HG02981 (cell line): Measurements from ENCODE around the gene PANK1.
"Not testable (repeated sequence)": the region's sequence is repeated elsewhere in the genome, so short reads cannot be mapped to it uniquely, and the experiment has no call there.

Experiments
- ATAC-seq: cut with Tn5 transposase; IDR thresholded peaks from one replicate; pipeline ENCODE4 v1.9.1; 2021; ENCODE audit warnings: mild to moderate bottlenecking, moderate library complexity; ENCODE audit not compliant: unreplicated experiment

The PANK1 gene

DNA sequence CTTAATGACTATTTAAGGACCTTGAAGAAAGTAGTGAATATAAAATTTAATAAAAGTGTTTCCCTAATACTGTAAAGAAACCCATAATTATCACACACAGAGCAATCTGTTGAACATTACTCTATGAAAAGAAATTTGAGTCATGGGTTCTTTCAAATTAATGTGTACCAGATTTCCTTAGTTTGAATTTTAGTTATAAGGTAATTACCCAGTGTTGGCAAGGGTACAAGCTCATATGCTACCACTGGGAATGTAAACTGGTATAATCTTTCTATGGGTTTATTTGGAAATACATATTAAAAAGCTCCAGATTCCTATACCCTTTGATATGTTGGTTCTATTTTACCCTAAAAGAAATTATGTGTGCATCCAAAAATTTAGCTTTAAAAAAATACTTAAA lies 22.9 kb downstream of the PANK1 start:
- ATAC-seq, result no peak

DNA sequence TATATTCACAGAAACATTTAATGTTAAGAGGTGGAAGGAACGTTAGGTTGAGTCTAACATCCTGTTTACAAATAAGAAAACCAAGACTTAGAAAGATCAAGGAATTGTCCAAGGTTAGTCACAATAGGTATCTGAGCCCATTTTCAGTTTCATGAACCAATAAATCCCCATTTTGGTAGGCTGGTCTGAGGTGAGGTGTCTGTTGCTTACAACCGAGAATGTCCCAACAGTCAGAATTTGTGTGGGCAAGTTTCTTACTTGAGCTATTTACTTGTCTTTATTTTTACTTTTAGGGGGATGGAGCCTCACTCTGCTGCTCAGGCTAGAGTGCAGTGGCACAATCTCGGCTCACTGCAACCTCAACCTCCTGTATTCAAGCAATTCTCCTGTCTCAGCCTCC lies 23.6 kb downstream of the PANK1 start:
- no peak for ATAC-seq

DNA sequence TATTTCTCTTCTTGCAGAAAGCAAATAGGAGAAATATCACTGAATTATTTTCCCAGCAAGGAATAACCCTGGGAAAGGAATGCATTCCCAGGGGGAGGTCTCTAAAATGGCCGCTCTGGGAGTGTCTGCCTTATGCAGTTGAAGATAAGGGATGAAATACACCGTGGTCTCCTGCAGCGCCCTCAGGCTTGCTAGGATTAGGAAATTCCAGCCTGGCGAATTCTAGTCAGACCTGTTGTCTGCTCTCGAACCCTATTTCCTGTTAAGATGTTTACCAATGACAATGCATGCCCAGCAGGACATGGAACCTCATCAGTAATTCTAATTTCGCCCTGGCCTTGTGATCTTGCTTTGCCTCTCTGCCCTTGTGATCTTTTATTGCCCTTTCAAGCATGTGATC lies 24.7 kb downstream of the PANK1 start:
- not testable (repeated sequence) for ATAC-seq

DNA sequence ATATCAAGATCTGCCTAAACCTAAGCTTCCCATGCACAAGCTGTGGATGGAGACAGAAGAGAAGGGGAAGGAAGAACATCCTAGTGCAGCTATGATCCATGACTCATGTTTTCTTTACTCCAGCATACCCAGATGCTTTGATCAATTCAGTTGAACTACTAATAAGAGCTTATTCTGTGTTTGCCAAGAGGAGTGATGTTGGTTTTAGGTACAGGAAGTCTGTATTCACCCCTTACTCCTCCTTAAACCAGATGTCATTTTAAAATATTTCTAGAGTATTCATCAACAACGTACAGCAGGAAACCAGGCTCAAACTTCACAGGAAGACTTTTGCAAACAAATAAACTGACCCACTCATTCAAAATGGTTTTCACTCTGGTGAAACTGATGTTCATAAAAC lies 29.2 kb downstream of the PANK1 start:
- no peak for ATAC-seq

DNA sequence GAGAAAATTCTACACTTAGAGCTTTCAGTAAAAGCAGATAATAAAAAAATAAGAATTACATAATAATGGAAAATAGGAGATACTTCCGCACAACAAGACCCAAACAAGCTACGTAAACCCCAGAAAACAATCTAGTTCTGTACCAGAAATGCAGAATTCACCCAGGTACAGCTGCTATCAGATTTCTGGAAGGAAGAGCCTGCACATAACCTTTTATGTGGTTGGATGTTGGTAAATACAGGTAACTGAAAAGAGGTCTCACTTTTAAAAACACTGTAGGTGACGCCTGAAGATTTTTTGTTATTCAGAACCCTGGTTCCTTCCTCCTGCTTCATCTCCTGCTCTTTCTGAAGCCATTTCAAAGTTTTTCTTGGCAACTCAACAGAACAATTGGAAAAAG lies 29.9 kb downstream of the PANK1 start:
- ATAC-seq, result no peak

DNA sequence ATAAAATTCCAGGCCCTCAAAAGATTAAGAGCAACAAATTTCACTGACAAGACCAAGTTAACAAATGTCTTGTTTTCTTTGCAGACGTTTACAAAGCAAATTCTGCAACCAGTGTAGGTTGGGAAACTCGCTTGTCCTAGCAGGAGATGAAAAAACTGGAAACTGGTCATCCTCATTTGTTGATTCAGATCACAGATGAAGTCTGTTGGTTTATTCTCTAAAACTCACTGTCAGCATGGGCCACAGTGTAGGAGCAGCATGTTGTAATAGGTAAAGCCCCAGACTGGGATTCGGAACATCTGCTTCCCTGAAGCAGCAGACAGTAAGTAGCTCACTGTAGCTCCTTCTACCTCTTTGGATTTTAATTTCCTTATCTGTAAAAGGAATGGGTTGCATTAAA lies 31.5 kb downstream of the PANK1 start:
- ATAC-seq, result no peak

DNA sequence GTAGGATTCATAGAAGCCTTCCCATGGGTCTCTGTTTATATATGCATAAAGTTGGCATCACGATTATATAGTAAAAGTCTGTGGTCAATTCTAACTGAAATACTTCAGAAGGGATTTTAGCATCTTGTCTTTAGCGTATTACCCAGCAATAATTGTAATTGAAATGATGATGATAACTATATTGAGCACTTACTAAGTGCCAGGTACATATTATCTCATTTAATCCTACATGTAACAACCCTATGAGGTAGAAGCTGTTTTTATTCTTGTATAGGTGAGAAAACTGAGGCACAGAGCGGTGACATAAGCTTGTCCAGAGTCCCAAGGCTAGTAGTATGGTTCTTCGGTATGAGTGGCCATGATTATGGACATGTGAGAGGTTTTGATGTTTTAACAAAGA lies 33.8 kb downstream of the PANK1 start:
- ATAC-seq, result no peak

DNA sequence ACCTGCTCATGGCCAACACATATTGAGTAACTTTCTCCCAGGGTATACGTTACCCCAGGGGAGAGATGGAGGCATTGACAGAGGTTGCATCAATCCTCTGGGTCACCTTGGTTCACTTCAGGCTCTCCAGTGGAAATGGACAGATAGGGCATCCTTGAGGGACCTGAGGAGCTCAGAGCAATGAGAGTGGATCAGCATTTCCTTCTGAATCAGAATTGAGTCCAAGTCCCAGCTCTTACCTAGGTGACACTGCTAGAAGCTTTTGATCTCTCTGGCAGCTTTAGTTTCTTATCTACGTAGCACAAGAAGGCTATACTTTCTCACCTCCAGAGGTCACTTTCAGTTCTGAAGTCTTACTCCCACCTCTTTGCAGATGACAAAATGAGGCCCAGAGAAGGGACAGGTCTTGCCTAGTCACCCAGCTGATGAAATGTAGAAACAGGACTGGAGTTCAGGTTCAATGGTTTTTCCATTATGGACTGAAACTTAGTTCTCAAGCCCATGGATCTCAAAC lies 35.2 kb downstream of the PANK1 start:
- peak; percentile 77 for ATAC-seq

DNA sequence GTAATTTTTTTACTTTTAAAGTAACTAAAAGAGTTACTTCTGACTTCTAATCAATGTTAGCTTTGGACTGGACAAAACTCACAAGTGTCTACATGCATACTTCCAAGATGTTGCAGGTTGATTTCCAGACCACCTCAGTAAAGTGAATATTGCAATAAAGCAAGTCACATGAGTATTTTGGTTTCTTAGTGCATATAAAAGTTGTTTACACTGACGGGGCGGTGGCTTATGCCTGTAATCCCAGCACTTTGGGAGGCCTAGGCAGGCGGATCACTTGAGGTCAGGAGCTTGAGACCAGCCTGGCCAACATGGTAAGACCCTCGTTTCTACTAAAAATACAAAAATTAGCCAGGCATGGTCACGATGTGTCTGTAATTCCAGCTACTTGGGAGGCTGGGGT lies 40.8 kb downstream of the PANK1 start:
- ATAC-seq, result no peak

DNA sequence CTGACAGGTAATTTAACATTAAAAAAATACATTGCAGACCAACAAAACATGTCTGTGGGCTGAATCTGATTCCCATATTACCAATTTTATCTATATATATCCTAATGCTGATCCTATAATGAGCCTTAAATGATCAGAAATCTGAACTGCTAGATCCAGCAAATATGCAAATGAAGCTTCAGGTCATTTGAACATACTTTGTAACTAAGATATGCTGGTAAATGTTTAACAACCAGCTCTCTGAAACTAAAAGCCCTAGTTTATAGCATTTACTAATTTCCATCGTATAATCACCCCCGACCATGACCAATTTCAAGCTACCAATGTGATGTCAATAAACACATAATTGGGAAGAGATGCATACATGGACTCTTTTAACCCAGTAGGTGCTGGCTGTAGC lies 42.1 kb downstream of the PANK1 start:
- ATAC-seq, result no peak

DNA sequence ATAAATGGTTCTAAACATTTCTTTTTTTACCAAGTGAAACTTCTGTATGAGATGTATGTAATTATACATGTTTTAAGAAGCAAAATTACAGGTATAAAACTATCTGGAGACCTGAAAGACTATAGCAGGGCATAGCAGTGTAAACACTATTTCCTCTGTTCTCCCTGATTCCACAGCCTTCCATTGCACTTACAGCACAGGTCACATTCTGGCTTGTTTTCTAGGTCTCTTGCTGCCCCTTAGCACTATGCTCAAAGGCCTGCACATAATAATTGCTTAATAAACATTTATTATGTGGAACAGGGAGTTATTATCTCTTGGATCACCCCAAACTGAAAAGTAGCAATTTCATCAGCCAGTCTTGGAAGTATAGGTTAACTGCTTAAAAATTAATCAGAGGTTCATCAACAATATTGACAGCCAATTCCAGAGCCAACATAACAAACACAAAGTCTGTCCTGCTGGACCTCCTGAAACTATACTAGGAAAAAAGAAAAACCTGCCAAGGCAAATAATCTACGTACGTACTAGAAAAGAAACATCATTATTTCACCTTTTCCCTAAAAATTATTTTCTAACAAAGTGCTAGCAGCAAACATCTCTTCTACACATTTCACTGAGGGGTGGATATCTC lies 43.2 kb downstream of the PANK1 start:
- no peak for ATAC-seq

DNA sequence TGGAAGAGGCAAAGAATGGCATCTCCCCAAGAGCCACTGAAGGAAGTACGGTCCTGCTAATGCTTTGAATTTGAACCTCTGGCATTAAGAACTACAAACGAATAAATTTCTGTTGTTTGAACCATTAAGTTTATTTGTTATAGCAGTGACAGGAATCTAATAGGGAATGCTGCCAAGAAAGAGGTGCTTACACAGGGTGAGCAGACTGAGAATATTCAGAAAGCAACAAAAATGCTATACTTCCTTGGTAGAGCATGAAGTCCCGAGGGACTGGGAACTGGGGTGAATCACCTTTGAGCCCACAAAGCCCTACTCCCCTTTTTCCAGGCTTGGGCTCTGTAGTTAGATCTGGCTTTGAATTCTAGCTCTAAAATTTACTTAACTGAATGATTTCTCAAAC lies 45.0 kb downstream of the PANK1 start:
- no peak for ATAC-seq

DNA sequence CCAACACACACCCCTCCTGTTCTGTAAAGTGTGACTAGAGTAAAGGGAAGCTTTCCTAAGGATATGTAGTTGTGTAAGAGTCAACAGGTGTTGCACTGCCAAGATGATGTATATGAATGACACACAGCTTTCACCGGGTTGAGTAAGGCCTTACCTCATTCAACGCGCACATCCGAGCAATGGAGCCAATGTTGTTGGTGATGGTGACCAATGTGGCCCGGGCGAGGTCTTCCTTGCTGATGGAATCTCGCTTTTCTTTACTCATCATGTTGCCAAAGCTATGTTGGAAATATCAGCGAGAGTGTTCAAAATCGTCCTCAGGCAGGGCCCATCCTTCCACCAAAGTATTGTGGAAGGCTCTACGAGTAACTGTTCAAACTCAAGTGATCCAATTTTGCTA lies 52.0 kb downstream of the PANK1 start:
- ATAC-seq, result no peak

DNA sequence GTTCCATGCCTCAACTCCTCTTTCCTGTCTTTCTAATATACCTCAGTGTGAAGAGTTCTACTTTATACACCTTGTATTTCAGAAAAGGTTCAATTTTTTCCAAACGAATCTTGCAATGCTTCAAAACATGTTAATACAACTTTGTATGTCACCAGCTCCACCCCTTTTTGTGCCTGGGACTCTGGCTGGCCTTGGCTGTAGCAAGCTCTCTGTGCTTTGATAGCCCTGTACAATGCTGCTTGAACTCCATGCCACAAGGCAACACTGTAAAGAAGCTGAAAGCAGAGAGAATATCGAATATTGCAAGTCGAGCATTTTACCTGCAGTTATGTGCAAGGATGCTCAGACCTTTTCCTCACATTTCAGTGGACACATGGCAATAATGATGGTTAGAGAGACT lies 52.5 kb downstream of the PANK1 start:
- ATAC-seq, result no peak

DNA sequence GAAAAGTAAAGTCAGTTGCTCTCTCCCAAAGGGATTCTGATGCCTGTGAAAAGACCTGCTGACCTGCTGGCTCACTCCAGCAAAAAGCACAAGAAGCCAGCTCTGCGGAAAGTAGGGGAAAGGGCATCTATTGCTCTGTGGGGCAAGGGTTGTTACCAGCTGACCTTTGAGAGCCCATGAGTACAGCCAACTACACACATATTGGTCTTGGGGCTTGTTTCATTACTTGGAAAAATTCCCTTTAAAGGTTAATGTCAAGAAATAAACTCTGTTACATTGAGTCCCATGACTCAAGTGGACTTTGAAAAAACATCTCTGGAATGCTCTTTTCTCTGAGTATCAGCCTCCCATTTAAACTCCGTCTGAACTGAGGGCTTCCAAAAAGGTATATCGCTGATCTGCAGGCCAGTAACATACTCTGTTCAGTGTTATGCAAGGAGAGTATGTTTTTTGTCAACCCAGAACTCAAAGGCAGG lies 53.2 kb downstream of the PANK1 start:
- ATAC-seq, result no peak

DNA sequence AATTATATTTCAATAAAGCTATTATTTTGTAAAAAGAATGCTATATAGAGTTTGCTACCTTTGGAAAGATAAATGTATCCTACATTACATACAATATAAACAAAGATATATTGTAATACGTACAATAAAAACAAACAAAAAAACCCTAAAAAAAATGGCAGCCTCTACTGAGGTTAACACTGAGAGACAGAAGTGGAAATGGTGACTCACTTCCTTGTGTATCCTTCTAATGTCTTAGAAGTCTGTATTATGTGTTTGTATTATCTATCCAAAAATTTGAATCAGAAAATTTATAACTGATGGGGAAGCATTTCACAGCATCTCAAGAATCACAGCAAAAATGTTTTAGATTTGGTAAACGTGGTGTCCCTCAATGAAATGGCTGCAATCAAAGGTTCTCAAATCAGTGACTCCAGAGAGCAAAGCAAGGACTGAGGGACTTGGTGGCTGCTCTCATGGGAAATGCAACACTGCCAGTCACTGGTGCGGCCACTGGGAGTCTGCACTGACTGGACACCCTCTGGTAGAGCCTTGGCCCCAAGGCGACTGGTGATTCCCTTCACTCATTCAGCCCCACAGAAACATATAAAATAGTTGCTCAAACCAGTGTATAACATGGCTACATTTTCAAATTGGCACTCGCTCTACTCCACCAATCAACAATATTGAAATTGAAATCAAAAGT lies 53.8 kb downstream of the PANK1 start:
- ATAC-seq, result no peak

DNA sequence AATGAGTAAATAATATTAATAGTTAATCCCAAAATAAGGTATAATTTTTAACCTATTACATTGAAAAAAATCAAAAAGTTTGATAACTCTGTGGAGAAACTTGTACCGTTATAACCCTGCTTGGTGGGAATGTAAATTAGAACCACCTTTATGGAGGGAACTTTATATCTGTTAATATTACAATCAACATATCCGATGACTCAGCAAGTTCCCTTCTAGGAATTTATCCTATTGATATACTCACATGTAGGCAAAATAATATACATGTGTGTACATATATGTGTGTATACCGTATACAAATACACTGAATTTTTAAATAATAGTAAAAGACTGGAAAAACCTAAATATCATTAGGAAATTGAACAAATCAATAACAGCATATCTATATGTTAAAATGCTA lies 54.7 kb downstream of the PANK1 start:
- no peak for ATAC-seq

DNA sequence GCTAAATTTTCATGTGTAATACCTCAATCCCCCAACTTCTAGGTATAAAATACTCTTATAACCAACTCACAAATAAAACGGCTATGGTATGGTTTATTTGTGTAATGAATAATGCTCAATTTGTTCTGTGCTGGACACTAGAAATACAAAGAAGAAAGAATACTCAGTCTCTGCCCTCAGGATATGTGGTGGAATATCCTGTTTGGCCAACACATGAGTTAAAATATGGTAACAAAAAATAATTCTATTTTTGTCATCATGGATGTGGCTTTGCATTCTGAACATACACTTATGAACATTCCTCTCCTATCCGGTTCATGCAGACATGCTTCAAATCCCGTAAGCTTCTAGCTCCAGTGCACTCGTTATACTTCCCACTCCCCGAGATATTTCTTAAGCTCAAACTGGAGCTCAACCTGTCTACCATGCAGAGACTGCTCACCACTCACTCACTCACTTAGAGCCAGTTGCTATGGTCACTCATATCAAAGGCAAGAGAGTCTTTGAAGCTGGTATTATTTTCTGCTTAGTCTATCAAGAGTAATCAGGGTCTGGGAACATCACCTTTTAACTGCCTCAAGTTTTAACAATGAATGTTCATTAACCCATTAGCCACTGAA lies 55.8 kb downstream of the PANK1 start:
- no peak for ATAC-seq

DNA sequence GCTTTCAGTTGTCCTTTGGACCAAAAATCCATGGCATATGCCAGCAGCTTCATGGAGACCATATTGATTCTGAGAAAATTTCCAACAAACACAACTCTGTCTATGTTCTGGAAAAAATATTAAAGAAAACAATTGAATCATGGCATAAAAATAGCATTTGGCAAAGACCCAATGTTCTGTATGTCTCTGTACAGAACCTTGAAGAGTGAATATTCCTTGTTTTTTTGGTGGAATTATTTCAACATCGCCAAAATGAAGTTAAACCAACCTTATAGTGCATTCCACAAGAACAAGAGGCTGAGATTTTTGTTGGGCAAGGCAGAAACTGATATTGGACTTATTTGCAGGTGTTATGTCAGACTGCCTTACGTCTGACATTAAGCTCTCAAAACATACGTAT lies 56.4 kb downstream of the PANK1 start:
- no peak for ATAC-seq

DNA sequence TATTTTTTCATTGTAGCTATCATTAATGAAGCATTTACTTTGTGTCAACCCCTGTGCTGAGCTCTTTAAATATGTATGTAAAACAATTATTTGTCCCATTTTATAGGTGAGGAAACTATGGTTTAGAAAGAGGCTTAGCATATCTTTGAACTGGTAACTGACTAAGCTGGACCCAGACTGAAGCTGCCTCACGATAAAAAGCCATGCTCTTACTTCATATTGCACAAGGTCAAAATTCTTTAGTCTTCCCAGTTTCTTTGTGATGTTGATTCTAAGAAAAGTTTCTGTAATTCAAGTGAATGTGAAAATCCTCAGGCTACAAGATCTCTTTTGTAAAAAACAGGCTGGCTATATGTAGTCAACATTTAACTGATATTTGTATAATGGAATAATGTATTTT lies 63.0 kb downstream of the PANK1 start:
- ATAC-seq, result no peak

DNA sequence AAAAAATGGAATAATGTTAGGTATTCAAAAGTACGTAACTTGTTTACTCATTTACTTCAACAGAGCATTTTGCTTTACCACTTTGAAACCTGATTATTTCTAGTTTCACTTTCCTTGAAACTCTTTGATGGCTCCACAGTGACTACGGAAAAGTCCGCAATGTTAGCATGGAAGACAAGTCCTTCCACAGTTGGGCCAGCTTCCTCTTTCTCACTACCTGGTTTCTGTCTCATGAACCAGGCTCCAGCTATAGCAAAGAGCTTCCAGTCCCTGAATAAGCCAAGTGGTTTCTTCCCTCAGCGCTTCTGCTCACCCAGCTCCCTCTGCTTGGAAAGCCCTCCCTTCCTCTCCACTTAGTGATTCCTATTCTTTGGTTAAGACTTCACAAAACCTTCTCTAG lies 64.8 kb downstream of the PANK1 start:
- ATAC-seq, result no peak

DNA sequence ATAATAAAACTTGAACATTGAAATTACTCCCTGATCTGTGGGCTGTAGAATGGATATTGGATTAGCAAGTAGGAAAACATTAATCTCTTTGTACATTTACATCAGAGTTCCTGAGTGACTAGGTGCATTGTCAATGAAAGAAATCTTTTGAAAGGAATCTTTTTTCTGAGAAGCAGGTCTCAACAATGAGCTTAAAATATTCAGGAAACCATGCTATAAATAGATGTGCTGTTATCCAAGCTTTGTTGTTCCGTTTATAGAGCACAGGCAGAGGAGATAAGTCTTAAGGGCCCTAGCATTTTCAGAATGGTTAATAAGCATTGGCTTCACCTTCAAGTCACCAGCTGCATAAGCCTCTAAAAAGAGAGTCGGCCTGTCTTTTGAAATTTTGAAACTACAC lies 68.3 kb downstream of the PANK1 start:
- ATAC-seq, result no peak
